ENCODE data around the gene MAP3K10.
A peak's percentile ranks its signal among the peaks of the same experiment; 100 is the strongest.
"Not testable (repeated sequence)": the region's sequence is repeated elsewhere in the genome, so short reads cannot be mapped to it uniquely, and the experiment has no call there.

MAP3K10 gene

DNA sequence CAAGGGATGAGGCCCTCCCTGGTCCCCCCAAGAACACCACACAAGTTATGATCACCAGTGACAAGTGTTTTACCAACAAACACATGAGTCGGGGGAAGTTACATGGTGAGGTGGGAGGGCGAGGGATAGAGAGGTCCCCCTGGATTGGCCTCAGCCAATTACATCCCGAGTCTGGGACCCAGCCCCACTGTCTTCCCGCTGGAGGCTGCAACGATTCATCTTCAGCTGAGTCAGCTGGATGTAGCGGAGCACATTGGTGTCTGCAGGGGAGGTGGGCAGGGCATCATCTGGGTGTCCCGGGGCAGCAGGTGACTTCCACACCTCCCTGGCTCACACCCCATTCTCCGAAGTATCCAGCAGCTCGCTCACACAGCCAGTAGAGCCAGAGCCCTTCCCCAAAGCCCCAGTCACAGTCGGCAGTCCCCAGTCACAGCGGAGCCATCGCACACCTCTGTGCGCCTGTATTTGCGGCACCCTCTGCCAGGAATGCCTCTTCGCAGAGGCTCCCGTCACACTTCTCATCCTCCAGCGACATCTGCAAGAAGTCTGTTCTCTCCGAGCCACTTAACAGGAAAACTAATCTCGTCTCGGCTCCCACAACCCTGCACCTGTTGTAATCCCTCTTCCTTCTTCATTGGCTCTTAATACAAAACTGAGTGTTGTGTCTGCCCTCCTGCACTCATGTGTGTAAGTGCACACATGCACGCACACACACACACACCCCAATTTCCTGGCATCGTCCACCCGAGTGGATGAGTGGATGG lies 25.0 kb downstream of the MAP3K10 start:
- no peak for DNase-seq (ENCODE audit: extremely low read depth in 1 of 2, low read depth in 1 of 2)

DNA sequence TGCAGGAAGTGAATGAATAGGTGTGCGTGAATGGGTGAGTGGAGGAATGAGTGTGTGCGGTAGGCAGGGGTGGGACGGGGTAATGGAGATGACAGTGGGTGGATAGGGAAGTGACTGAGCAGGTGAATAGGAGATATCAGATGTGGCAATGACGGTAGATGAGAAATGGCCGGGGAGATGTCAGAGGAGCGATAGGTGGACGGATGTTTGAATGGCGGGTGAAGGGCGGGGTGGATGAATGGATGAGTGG lies 25.5 kb downstream of the MAP3K10 start:
- DNase-seq (ENCODE audit: extremely low read depth in 1 of 2, low read depth in 1 of 2), result no peak

DNA sequence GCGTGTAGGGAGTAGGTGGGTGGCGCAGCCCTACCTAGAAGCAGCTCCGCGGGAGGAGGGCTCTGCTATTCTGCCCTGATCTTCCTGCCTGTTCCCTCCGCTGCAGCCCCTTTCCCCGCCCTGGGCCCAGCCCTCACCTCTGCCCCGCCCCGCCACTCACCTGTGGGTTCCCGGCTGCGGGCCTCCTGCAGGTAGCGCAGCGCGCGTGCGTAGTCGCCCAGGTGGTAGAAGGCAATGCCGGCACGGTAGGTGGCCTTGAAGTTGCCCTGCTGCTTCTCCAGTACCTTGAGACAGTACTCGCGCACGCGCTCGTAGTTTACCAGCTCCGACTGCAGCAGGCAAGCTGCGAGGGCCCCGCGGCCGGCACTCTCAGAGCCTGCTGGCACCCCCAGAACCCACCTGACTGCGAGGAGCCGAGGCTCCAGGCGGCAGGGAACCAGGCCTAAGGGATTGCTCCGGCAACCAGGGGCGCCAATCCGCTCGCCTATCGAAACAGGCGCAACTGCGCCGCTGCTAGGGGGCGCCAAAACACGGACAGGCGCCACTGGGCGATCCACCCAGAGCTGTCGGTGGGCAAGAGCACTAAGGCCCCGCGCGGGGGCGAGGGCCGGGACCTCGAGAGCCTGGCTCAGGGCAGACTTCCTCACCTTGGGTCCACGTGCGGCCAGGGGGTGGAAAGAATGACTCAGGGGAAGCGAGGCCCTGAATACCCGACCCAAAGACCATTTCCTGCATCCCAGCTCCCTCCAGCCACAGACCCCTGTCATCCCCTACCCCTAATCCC lies 26.0 kb downstream of the MAP3K10 start:
- DNase-seq (ENCODE audit: extremely low read depth in 1 of 2, low read depth in 1 of 2), result no peak

DNA sequence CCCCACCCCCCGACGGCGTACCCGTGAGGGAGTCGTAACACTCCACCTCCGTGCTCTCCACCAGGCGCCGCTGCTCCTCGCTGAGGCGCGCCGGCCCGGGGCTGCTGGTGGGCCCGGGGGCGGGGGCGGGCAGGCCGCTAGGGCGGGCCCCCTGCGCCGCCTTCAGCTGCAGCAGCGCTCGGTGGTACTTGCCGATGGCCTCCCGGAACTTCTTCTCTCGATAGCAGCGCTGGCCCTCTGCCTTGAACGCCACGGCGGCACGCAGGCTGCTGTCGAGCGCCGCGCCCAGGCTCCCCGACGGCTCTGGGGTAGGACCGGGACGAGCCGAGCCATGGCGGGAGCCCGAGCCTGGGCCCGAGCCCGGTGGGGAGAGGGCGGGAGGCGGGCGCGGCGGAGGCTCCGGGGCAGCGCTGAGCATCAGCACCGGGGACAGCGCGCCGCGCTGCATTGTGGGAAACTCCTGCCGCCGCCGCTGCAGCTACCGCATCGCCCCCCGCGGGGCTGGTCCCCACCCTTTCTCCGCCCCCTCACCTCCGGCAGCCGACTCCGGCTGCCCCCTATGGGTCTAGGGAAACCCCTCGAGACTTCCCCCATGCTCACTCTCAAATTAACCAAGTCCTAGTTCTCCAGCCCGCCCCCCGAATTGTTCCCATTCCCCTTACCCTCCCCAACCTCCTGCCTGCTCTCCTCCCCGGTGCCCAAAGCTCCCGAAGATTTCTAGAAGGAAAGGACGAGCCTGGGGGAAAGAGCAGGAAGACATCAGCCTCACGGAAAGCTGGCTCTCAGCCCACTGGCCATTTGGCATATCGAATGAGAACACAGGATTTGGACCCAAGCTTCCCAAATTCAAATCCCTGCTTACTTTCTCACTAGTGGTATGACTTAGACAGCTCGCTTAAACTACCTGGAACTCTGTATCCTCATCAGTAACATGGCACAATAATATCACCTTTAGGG lies 27.0 kb downstream of the MAP3K10 start, which contains the start of gene TTC9B:
Gene TTC9B, minus strand, starts transcription at position 451 of the 957 bp plus-strand sequence. Its CDS starts 3 bp downstream, at position 448.
- peak in 1 of 2 donors; percentile 33 for DNase-seq (ENCODE audit: extremely low read depth in 1 of 2, low read depth in 1 of 2)

DNA sequence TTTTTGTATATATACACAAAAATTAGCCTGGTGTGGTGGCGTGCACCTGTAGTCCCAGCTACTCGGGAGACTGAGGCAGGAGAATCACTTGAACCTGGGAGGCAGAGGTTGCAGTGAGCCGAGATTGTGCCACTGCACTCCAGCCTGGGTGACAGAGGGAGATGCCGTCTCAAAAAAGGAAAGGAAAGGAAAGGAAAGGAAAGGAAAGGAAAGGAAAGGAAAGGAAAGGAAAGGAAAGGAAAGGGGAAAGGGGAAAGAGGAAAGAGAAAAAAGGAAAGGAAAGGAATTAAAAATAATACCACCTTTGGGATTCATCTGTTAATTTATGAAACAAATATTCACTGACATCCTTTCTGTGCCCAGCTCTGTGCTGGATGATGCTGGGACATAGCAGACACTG lies 27.8 kb downstream of the MAP3K10 start:
- not testable (repeated sequence) for DNase-seq (ENCODE audit: extremely low read depth in 1 of 2, low read depth in 1 of 2)

DNA sequence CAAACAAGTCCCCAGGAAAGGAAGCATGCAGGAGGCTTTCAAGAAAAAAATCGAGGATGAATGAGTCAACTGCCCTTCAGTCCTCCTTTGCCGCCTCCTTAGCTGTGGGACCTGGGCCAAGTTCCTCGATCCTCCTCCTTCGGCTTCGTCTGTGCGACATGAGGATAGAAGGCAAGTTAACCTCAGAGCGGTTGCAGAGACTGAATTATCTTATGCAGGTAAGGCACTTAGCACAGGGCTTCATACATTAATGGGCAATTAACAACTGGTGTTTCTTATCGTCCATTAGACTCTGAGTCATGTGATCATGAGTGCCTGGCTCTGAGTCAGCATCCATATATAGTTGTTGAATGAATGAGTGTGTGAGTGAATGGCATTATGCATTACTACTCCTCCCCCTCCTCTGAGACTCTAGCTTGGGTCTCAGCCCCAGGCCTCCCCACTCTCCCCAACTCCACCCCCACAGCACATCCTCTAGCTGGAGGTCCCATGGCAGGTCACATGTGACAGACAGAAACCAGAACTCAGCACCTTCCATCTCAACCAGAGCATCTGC lies 28.6 kb downstream of the MAP3K10 start:
- no peak for DNase-seq (ENCODE audit: extremely low read depth in 1 of 2, low read depth in 1 of 2)

DNA sequence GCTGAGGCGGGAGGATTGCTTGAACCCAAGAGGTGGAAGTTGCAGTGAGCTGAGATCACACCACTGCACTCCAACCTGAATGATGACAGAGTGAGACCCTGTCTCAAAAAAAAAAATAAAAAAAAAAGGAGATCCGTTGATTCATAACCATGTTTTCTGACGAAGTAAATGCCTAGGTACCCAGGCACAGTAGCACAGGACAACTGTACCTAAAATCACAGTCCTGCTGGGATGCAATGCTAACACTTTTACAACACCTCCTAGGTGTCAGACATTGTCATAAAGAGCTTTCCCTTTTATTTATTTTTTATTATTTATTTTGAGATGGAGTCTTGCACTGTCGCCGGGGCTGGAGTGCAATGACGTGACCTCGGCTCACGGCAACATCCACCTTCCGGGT lies 29.4 kb downstream of the MAP3K10 start:
- no peak for DNase-seq (ENCODE audit: extremely low read depth in 1 of 2, low read depth in 1 of 2)

DNA sequence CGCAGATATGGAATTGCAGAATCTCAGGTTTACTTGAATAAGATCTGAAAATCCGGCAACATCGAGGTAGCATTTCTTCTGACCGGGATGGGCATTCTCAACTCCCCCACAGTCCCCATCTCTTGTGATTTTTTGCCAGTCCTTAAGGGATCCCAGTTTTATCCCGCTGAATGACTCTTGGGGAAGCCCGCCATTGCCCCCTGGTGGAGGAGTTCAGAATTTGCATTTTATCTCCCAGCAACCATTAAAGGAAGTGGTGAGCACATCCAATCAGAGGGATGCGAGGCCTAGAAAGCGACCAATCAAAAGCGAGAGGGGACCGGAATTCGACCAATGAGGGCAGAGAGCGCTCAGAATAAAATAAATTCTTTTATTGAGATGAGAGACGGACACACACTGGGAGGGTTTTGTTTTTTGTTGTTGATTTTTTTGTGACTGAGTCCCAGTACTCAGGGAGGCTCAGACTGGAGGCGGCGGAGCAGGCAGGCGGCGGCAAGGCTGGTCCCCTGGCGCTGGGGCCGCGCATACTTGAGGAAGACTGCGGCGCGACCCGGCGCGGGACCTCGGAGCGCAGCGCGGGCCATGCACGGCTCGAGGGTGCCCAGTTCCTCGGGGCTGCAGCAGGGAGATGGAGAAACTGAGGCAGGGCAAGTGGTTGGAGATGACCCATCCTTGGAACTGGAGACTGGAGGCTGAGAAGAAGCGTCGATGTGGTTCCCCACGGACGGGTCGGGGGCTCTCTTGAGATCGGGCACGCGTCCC lies 30.8 kb downstream of the MAP3K10 start:
- peak; percentile 36 to 38 for DNase-seq (ENCODE audit: extremely low read depth in 1 of 2, low read depth in 1 of 2)

DNA sequence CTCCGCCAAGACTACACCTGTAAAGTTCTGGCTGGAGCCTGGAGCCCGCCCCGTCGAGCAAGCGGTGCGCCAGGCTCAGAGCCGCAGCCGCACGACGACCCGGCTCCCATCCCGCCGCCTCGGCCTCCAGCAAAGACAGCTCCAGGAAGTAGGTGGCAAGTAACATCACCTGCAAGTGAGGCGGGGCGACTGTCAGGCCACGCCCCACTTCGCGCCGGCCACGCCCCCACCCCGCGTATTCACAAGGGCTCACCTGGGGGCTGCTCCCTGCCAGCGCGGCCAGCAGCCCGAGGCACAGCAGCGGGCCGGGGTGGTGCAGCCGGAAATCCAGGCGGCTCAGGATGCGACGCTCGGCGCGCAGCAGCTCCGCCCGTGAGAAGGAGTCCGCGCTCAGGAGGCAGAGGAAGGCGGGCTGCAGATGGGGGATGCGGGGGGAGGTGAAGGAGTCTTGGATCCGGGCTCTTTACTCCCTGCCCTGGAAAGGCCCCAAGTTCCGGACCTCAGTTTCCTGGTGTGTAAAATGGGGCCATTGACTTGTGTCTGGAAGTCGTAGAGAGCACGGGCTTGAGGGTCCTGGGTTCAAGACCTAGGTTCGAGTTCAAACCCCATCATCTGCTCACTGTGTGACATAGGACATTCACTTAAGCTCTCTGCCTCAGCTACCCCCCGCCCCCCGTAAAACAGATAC lies 32.1 kb downstream of the MAP3K10 start:
- no peak for DNase-seq (ENCODE audit: extremely low read depth in 1 of 2, low read depth in 1 of 2)

DNA sequence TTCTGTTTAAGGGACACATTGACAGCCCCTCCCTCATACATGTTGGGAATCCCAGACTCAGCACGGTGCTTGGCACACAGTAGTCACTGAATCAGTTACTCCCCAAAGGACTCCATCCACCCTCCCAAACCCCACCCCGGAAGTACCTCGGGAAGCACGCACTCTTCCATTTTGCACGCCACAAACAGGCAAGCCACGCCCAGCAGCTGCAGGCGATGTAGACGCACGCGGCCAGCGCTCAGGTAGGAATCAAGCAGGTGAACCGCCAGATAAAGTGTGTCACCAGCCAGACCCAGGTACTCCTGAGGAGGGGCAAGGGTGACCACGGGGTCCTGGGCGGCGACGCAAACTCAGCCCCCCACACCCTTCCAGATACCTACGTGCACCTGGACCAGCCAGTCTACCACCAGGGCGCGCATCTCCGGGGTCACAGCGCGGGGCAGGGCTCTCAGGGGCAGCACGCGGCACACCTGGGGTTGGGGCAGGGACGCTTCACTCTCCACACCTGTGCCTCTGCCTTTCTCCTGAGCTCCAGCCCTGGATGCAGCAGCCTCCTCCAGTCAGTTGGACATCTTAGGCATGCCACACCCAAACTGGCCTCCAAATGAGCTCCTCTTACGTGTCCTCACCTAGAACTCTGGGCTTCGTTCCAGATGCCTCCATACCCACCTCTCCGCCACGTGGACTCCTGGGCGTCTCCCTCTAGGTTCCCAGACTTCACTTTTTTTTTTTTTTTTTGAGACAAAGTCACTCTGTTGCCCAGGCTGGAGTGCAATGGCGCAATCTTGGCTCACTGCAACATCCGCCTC lies 33.3 kb downstream of the MAP3K10 start:
- no peak for DNase-seq (ENCODE audit: extremely low read depth in 1 of 2, low read depth in 1 of 2)

DNA sequence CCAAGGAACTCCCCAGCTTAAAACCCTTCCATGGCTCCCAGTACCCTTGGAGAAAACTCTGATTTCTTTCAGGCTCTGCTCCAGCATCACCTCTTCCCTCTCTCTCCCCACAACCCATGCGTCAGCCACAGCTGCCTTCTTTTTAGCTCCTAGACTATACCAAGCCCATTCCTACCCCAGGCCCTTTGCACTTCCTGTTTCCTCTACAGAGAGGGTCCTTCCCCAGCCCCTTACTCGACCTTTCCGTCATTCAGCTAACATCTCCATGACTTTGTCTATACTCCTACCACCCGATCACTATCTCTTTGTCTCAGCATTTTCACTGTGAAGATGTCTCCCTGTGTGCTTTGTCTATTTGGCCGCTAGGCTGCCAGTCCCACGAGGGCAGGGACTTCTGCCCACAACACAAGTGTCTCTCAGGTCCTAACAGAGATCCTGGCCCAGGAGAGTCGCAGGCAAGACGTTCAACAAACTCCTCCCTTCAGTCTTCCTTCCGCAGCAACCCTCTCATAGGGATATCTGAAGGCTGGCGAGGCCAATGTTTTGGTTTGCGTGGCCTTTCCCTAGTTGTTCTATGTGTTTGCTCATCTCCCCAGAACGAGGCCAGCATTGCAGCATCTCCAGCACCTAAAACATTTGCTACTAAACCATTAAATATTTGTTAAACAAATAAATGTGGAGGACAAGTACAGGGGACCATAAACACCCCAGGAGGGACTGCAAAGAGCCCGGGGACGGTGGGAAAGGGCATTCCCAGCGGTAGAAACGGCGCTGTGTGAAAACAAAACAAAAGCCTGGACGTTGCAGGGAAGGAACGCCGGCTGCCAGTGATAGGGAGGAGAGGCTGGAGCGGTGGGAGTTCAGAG lies 34.4 kb downstream of the MAP3K10 start:
- no peak for DNase-seq (ENCODE audit: extremely low read depth in 1 of 2, low read depth in 1 of 2)

DNA sequence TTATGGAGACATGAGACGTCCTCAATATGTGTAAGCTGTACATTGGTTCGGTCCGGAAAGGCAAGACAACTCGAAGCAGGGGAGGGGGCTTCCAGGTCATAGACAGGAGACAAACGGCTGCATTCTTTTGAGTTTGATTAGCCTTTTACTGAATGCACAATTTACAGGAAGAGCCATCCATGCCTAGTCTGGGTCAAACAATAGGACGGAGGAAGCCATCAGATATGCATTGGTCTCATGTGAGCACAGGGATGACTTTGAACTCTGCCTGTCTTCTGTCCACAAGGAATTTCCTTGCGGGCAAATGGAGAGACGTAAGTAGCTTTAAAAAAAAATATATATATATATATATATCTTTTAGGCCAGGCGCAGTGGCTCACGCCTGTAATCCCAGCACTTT lies 37.1 kb downstream of the MAP3K10 start:
- no peak for DNase-seq (ENCODE audit: extremely low read depth in 1 of 2, low read depth in 1 of 2)

DNA sequence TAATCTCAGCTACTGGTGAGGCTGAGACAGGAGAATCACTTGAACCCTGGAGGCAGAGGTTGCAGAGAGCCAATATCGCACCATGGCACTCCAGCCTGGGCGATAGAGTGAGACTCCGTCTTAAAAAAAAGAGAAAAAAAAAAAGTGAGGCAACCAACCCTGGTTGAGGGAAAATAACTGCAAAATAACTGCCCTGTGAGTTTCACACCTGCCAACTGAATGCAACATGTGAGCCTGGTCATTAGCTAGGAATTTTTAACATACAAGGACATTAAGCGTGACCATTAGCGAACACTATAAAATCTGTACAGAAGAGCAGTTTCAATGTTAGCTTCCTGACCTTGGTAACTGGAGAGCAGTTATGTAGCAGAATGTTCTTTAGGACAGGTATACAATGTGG lies 37.6 kb downstream of the MAP3K10 start:
- DNase-seq (ENCODE audit: extremely low read depth in 1 of 2, low read depth in 1 of 2), result no peak

DNA sequence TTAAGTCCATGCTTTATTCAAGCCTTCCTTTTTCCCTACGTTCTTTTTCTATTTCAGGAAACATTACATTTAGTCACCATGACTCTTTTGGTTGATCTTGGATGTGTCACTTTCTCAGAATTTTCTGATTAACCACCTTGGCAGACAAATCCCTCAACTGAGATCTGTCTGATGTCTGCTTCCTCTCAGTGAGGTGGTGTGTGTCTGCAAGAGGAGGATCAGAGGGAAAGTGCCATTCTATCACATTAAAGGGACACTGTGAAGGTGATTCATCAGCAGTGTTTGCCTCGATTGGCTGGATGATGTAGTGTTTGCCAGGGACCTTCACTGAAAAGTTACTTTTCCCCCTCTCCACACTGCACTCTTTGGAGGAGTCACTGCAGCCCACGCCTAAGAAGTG lies 38.3 kb downstream of the MAP3K10 start:
- no peak for DNase-seq (ENCODE audit: extremely low read depth in 1 of 2, low read depth in 1 of 2)

DNA sequence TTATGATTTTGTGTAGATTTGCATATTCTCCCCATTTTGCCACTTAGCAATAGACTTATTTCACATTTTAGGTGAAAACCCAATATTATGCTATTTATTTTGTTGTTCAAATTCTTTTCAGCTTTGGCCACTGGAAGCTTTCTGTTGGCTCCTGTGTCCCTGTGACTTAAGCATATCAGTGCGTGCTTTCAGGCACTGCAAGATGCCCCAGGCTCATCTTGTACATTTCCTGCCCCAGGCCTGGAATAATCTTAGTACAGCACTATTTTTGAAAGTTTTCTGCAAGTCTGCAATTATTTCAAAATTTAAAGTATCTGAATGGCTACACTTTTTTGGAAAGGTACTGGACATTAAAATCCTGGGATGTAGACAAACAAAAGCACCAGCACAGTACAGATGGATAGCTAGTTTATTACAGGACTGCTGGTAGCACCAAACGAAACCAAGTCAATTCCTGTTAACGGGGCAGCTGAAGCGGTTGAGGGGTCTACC lies 38.7 kb downstream of the MAP3K10 start:
- no peak for DNase-seq (ENCODE audit: extremely low read depth in 1 of 2, low read depth in 1 of 2)

DNA sequence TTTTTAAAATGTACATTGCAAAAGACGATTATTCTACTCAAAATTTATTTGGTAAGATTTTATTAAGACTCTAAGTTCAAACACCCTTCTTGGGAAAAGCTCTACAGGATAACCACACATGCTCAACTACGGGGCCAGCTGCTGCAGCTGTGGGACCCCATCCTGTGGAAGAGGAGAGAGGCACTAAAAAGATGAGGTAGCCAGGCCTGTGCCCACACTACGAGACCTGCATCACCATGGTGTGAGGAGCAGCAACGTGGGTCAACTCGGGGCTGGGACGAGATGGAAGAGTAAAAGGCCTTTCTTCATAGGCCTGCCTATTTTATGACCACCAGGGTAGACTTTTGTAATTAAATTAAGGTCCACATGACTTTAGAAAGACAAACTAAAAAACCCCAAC lies 39.8 kb downstream of the MAP3K10 start:
- no peak for DNase-seq (ENCODE audit: extremely low read depth in 1 of 2, low read depth in 1 of 2)

DNA sequence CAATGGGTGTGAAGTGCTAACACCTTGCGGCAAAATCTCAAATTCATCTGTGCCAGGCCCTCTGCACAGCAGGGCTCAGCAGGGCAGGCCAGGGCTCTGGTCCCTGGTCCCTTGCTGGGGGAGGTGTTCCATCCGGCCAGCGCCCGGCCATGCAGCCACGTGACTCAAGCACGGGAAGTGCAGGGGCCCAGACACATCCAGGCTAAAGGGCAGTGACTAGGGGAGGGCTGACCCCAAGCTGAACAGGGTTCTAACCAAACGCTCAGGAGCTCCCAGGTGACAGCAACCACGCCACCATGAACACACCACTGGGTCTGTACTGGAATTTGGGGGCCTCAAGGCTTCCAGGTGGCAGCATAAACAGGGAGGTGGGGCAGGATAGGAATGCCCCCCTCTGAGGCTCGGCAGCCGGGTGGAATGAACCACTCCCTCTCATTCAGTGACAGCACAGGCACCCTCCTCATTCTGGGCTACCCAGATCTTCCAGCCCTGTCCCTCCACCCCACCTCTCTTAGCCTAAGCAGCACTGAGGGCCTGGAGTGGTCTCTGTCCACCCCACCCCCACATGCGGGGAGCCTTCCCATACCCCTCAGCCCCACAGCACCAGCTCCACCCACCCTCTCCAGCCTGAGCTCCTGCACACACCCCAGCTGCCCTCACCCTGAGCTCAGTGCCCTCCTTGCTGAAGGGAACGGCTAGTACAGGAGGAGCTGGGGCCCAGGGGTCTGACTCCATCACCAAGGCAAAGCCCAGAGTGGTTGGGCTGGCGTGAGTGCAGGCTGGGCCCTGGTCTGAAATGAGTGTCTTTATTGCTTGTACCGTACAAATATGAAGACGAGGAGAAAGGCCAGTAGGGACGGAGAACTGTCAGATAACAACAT lies 40.6 kb downstream of the MAP3K10 start:
- DNase-seq (ENCODE audit: extremely low read depth in 1 of 2, low read depth in 1 of 2), result no peak
